ENCODE results near the gene TP63. TPM values are rescaled to one million over a fixed set of nuclear protein-coding genes. Genes with fewer than 3 reads are reported as not detected.

The TP63 gene
- polyA plus RNA-seq, 1 donor from 2014 or later, result 0.12 TPM

GRCh38 chr3:189638276-189639031 lies 7.3 kb downstream of the TP63 start:
- H3K79me2 ChIP-seq (replicated peaks; ENCODE audit: insufficient read depth, low read length), result no peaks in the 10 kb centered on the region
- H3K27ac ChIP-seq (ENCODE audit: low read length), result no peak overlapping the region
- no peak overlapping the region for H2AFZ ChIP-seq (ENCODE audit: low read depth, low read length)
- H3K9me3 ChIP-seq (ENCODE audit: low read length), result no peaks in the 10 kb centered on the region
- no peak for TF ChIP-seq POLR2AphosphoS5 (IDR thresholded peaks at IDR 0.05)
- TF ChIP-seq SMC3 (conservative IDR thresholded peaks at IDR 0.05; ENCODE audit: poor library complexity), result no peak
- TF ChIP-seq EZH2 (IDR thresholded peaks at IDR 0.05; ENCODE audit: borderline replicate concordance, insufficient read depth, low read length, poor library complexity, severe bottlenecking), result no peak
- no peak for TF ChIP-seq CTCF (IDR thresholded peaks at IDR 0.05; ENCODE audit: poor library complexity, severe bottlenecking)
- no peak for TF ChIP-seq EP300 (conservative IDR thresholded peaks at IDR 0.05; ENCODE audit: poor library complexity, severe bottlenecking)
- no peak for TF ChIP-seq MXI1 (conservative IDR thresholded peaks at IDR 0.05; ENCODE audit: poor library complexity, severe bottlenecking)
- no peak overlapping the region for H3K4me3 ChIP-seq (ENCODE audit: low read length)
- H4K20me1 ChIP-seq (ENCODE audit: insufficient read depth), result no peaks in the 10 kb centered on the region
- no peaks in the 10 kb centered on the region for H3F3A ChIP-seq (ENCODE audit: insufficient read depth, low read length, poor library complexity, severe bottlenecking)
- no peaks in the 10 kb centered on the region for H3K27me3 ChIP-seq (ENCODE audit: insufficient read depth, low read depth, low read length)
- H3K36me3 ChIP-seq (ENCODE audit: insufficient read depth, low read length), result no peaks in the 10 kb centered on the region
- H3K9ac ChIP-seq (ENCODE audit: low read length), result no peak overlapping the region
- H3K4me2 ChIP-seq (ENCODE audit: low read length), result no peak overlapping the region
- no peaks in the 10 kb centered on the region for H3K9me2 ChIP-seq (ENCODE audit: insufficient read depth, low read length)

DNA sequence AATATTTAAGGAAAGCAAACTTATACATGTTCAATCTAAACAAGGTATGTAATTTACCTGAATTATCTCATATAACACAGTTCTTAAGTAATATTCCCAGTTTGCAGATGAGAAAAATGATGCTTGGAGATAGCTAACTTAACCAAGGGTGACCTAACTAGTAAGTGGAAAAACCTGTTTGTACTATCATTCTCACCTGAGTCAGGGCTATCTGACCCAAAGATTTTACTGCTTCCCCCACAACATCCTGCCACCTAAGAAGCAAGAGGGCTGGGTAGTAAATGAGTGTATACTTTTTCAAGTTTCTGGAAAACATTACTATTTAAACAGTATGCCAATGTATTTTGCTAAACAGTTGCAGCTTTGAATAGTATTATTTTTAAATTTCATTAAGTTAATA lies 10.6 kb downstream of the TP63 start:
- H2AFZ ChIP-seq (ENCODE audit: low read depth, low read length), result no peak overlapping the region
- no peaks in the 10 kb centered on the region for H3K79me2 ChIP-seq (replicated peaks; ENCODE audit: insufficient read depth, low read length)
- no peak overlapping the region for H3K27ac ChIP-seq (ENCODE audit: low read length)

More for the DNA sequence above, 10.6 kb downstream of the TP63 start:
- H3K27me3 ChIP-seq (ENCODE audit: insufficient read depth, low read depth, low read length), result no peaks in the 10 kb centered on the region
- no peaks in the 10 kb centered on the region for H3F3A ChIP-seq (ENCODE audit: insufficient read depth, low read length, poor library complexity, severe bottlenecking)
- H3K4me3 ChIP-seq (ENCODE audit: low read length), result no peak overlapping the region
- no peak for TF ChIP-seq CTCF (IDR thresholded peaks at IDR 0.05; ENCODE audit: poor library complexity, severe bottlenecking)
- TF ChIP-seq REST (IDR thresholded peaks at IDR 0.05; ENCODE audit: borderline replicate concordance), result no peak
- TF ChIP-seq POLR2AphosphoS5 (IDR thresholded peaks at IDR 0.05), result no peak
- TF ChIP-seq RAD21 (conservative IDR thresholded peaks at IDR 0.05), result no peak
- TF ChIP-seq EP300 (conservative IDR thresholded peaks at IDR 0.05; ENCODE audit: poor library complexity, severe bottlenecking), result no peak
- no peak for TF ChIP-seq SMC3 (conservative IDR thresholded peaks at IDR 0.05; ENCODE audit: poor library complexity)
- no peak for TF ChIP-seq TAF1 (IDR thresholded peaks at IDR 0.05; ENCODE audit: low read depth)
- no peak for TF ChIP-seq EZH2 (IDR thresholded peaks at IDR 0.05; ENCODE audit: borderline replicate concordance, insufficient read depth, low read length, poor library complexity, severe bottlenecking)
- no peak for TF ChIP-seq MXI1 (conservative IDR thresholded peaks at IDR 0.05; ENCODE audit: poor library complexity, severe bottlenecking)
- H4K20me1 ChIP-seq (ENCODE audit: insufficient read depth), result no peaks in the 10 kb centered on the region
- no peaks in the 10 kb centered on the region for H3K9me3 ChIP-seq (ENCODE audit: low read length)
- H3K36me3 ChIP-seq (ENCODE audit: insufficient read depth, low read length), result no peaks in the 10 kb centered on the region
- H3K9ac ChIP-seq (ENCODE audit: low read length), result no peak overlapping the region
- no peaks in the 10 kb centered on the region for H3K9me2 ChIP-seq (ENCODE audit: insufficient read depth, low read length)
- H3K4me2 ChIP-seq (ENCODE audit: low read length), result no peak overlapping the region
